Measurements from ENCODE around the gene RELT.

Gene RELT

GRCh38 chr11:73374151-73374550, 2.0 kb upstream of the RELT start:
- H3K9ac ChIP-seq (ENCODE audit: low read length in 5 of 5) = no peak overlapping the region
- no peaks in the 10 kb centered on the region for H3K9me3 ChIP-seq (ENCODE audit: control insufficient read depth in 5 of 5, low read length in 5 of 5)
- H3K4me1 ChIP-seq (ENCODE audit: control insufficient read depth in 5 of 5, insufficient read depth in 5 of 5, low read length in 5 of 5) = peaks cover 0 to 39% (median 25%) of the 10 kb centered on the region in 5 donors
- no peaks in the 10 kb centered on the region for H3K27me3 ChIP-seq (ENCODE audit: control insufficient read depth in 5 of 5, insufficient read depth in 4 of 5, low read length in 5 of 5)
- H3K4me3 ChIP-seq (ENCODE audit: low read depth in 1 of 5, low read length in 5 of 5) = no peak overlapping the region
- no peaks in the 10 kb centered on the region for H3K36me3 ChIP-seq (ENCODE audit: control insufficient read depth in 5 of 5, insufficient read depth in 5 of 5, low read length in 5 of 5)
- no peak overlapping the region for H3K27ac ChIP-seq (ENCODE audit: low read depth, low read length)

- Histone ChIP-seq H3K36me3 (ENCODE audit: control insufficient read depth in 5 of 5, insufficient read depth in 5 of 5, low read length in 5 of 5) (no peaks in the 10 kb centered on the region), H3K4me1 (ENCODE audit: control insufficient read depth in 5 of 5, insufficient read depth in 5 of 5, low read length in 5 of 5) (peaks cover 2 to 54% (median 29%) of the 10 kb centered on the region in 5 donors), H3K9me3 (ENCODE audit: control insufficient read depth in 5 of 5, low read length in 5 of 5) (no peaks in the 10 kb centered on the region), H3K27ac (ENCODE audit: low read depth, low read length) (no peak overlapping the region), H3K4me3 (ENCODE audit: low read depth in 1 of 5, low read length in 5 of 5) (peak overlapping the region in 4 of 5 donors; percentile 46 to 80 (median 75)), H3K27me3 (ENCODE audit: control insufficient read depth in 5 of 5, insufficient read depth in 4 of 5, low read length in 5 of 5) (no peaks in the 10 kb centered on the region), H3K9ac (ENCODE audit: low read length in 5 of 5) (peak overlapping the region in 4 of 5 donors; percentile 1 to 57 (median 41))
Measured at GRCh38 chr11:73375830-73376159, 404 bp upstream of the RELT start.

- Histone ChIP-seq H3K4me1 (ENCODE audit: control insufficient read depth in 5 of 5, insufficient read depth in 5 of 5, low read length in 5 of 5) (peaks cover 2 to 66% (median 35%) of the 10 kb centered on the region in 5 donors), H3K4me3 (ENCODE audit: low read depth in 1 of 5, low read length in 5 of 5) (peak overlapping the region; percentile 60 to 80 (median 73)), H3K27ac (ENCODE audit: low read depth, low read length) (peak overlapping the region; percentile 30), H3K27me3 (ENCODE audit: control insufficient read depth in 5 of 5, insufficient read depth in 4 of 5, low read length in 5 of 5) (no peaks in the 10 kb centered on the region), H3K9ac (ENCODE audit: low read length in 5 of 5) (peak overlapping the region in 4 of 5 donors; percentile 62 to 75 (median 73)), H3K36me3 (ENCODE audit: control insufficient read depth in 5 of 5, insufficient read depth in 5 of 5, low read length in 5 of 5) (no peaks in the 10 kb centered on the region), H3K9me3 (ENCODE audit: control insufficient read depth in 5 of 5, low read length in 5 of 5) (no peaks in the 10 kb centered on the region)
Measured at GRCh38 chr11:73376803-73377629, 817 bp downstream of the RELT start.

GRCh38 chr11:73379189-73379880, 3.1 kb downstream of the RELT start:
- no peaks in the 10 kb centered on the region for H3K36me3 ChIP-seq (ENCODE audit: control insufficient read depth in 5 of 5, insufficient read depth in 5 of 5, low read length in 5 of 5)
- no peak overlapping the region for H3K9ac ChIP-seq (ENCODE audit: low read length in 5 of 5)
- no peak overlapping the region for H3K27ac ChIP-seq (ENCODE audit: low read depth, low read length)
- no peaks in the 10 kb centered on the region for H3K27me3 ChIP-seq (ENCODE audit: control insufficient read depth in 5 of 5, insufficient read depth in 4 of 5, low read length in 5 of 5)
- H3K4me1 ChIP-seq (ENCODE audit: control insufficient read depth in 5 of 5, insufficient read depth in 5 of 5, low read length in 5 of 5) = peaks cover 4 to 81% (median 50%) of the 10 kb centered on the region in 5 donors
- H3K4me3 ChIP-seq (ENCODE audit: low read depth in 1 of 5, low read length in 5 of 5) = no peak overlapping the region
- no peaks in the 10 kb centered on the region for H3K9me3 ChIP-seq (ENCODE audit: control insufficient read depth in 5 of 5, low read length in 5 of 5)

- H3K9ac ChIP-seq (ENCODE audit: low read length in 5 of 5) = no peak overlapping the region
- peaks cover 4 to 91% (median 52%) of the 10 kb centered on the region in 5 donors for H3K4me1 ChIP-seq (ENCODE audit: control insufficient read depth in 5 of 5, insufficient read depth in 5 of 5, low read length in 5 of 5)
- no peak overlapping the region for H3K27ac ChIP-seq (ENCODE audit: low read depth, low read length)
- no peak overlapping the region for H3K4me3 ChIP-seq (ENCODE audit: low read depth in 1 of 5, low read length in 5 of 5)
- no peaks in the 10 kb centered on the region for H3K36me3 ChIP-seq (ENCODE audit: control insufficient read depth in 5 of 5, insufficient read depth in 5 of 5, low read length in 5 of 5)
- no peaks in the 10 kb centered on the region for H3K9me3 ChIP-seq (ENCODE audit: control insufficient read depth in 5 of 5, low read length in 5 of 5)
- no peaks in the 10 kb centered on the region for H3K27me3 ChIP-seq (ENCODE audit: control insufficient read depth in 5 of 5, insufficient read depth in 4 of 5, low read length in 5 of 5)
Measured at GRCh38 chr11:73380331-73380730, 4.1 kb downstream of the RELT start.

DNA sequence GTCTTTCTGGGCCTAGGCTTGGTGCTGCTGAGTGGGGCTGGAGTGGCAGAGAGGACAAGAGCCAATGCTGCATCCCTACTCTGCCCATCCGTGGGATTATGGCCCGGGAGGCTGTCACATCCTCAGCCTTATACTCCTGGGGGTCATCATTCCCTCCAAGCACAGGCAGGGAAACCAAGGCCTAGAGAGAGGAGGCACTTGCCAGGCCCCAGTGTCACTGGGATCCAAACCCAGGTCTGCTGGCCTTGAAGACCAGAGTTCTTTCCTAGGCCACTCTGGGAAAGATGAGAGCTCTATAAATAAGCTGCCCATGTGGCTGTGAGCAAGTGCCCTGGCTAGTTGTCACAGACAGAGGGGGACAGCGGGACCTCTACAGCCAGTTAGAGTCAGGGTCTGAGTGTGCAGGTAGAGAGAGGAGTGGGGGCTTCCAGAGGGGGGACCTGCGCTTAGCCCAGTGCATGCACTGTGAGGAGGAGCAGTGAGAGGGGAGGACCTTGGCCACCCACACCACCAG, 4.8 kb downstream of the RELT start:
- Histone ChIP-seq H3K36me3 (ENCODE audit: control insufficient read depth in 5 of 5, insufficient read depth in 5 of 5, low read length in 5 of 5) (no peaks in the 10 kb centered on the region), H3K4me3 (ENCODE audit: low read depth in 1 of 5, low read length in 5 of 5) (no peak overlapping the region), H3K9ac (ENCODE audit: low read length in 5 of 5) (no peak overlapping the region), H3K9me3 (ENCODE audit: control insufficient read depth in 5 of 5, low read length in 5 of 5) (no peaks in the 10 kb centered on the region), H3K27me3 (ENCODE audit: control insufficient read depth in 5 of 5, insufficient read depth in 4 of 5, low read length in 5 of 5) (no peaks in the 10 kb centered on the region), H3K4me1 (ENCODE audit: control insufficient read depth in 5 of 5, insufficient read depth in 5 of 5, low read length in 5 of 5) (peaks cover 4 to 93% (median 51%) of the 10 kb centered on the region in 5 donors), H3K27ac (ENCODE audit: low read depth, low read length) (no peak overlapping the region)

DNA sequence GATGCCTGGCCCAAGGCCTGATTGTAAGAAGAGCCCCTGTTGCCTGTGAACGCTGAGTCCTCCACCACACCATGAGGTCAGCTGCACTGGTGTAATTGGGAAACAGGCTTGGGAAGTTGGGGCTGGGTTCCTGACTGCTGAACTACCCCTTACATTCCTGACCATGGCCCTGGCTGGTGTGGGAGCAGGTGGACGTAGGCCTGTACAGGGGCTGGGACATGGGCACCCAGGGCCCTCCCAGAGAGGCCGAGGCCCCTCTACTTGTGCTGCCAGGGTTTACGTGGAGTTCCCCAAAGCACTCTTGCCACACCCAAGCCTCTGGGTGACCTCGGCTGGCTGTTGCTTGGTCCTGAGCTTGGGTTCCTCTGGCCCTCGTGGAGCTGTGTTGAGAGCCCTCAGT, 5.4 kb downstream of the RELT start:
- no peak overlapping the region for H3K27ac ChIP-seq (ENCODE audit: low read depth, low read length)
- no peak overlapping the region for H3K4me3 ChIP-seq (ENCODE audit: low read depth in 1 of 5, low read length in 5 of 5)
- no peaks in the 10 kb centered on the region for H3K36me3 ChIP-seq (ENCODE audit: control insufficient read depth in 5 of 5, insufficient read depth in 5 of 5, low read length in 5 of 5)
- H3K4me1 ChIP-seq (ENCODE audit: control insufficient read depth in 5 of 5, insufficient read depth in 5 of 5, low read length in 5 of 5) = peaks cover 4 to 98% (median 55%) of the 10 kb centered on the region in 5 donors
- H3K27me3 ChIP-seq (ENCODE audit: control insufficient read depth in 5 of 5, insufficient read depth in 4 of 5, low read length in 5 of 5) = no peaks in the 10 kb centered on the region
- no peak overlapping the region for H3K9ac ChIP-seq (ENCODE audit: low read length in 5 of 5)
- H3K9me3 ChIP-seq (ENCODE audit: control insufficient read depth in 5 of 5, low read length in 5 of 5) = no peaks in the 10 kb centered on the region

DNA sequence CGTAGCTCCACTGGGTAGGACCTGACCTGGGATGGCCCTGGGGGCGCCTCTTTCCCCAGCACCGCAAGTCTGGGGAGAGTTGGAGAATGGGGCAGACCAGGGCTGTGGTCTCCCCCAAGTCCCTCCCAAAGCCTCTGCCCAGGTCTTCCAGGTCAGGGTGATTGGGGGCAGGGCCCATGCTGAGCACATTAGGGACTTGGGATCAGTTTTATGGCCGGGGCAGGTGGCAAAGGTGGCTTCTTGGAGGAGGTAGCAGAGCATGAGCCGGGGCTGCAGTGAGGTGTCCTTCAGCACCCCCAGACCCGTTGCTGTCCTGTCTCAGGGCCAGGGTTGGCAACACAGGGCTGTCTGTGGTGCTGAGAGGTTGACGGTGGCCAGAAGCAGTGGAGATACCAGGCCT, 6.0 kb downstream of the RELT start:
- H3K4me3 ChIP-seq (ENCODE audit: low read depth in 1 of 5, low read length in 5 of 5) = no peak overlapping the region
- H3K27me3 ChIP-seq (ENCODE audit: control insufficient read depth in 5 of 5, insufficient read depth in 4 of 5, low read length in 5 of 5) = no peaks in the 10 kb centered on the region
- H3K4me1 ChIP-seq (ENCODE audit: control insufficient read depth in 5 of 5, insufficient read depth in 5 of 5, low read length in 5 of 5) = peaks cover 4 to 98% (median 52%) of the 10 kb centered on the region in 5 donors
- no peak overlapping the region for H3K27ac ChIP-seq (ENCODE audit: low read depth, low read length)
- H3K36me3 ChIP-seq (ENCODE audit: control insufficient read depth in 5 of 5, insufficient read depth in 5 of 5, low read length in 5 of 5) = no peaks in the 10 kb centered on the region
- no peak overlapping the region for H3K9ac ChIP-seq (ENCODE audit: low read length in 5 of 5)
- no peaks in the 10 kb centered on the region for H3K9me3 ChIP-seq (ENCODE audit: control insufficient read depth in 5 of 5, low read length in 5 of 5)

- Histone ChIP-seq H3K9ac (ENCODE audit: low read length in 5 of 5) (no peak overlapping the region), H3K36me3 (ENCODE audit: control insufficient read depth in 5 of 5, insufficient read depth in 5 of 5, low read length in 5 of 5) (no peaks in the 10 kb centered on the region), H3K9me3 (ENCODE audit: control insufficient read depth in 5 of 5, low read length in 5 of 5) (no peaks in the 10 kb centered on the region), H3K27me3 (ENCODE audit: control insufficient read depth in 5 of 5, insufficient read depth in 4 of 5, low read length in 5 of 5) (no peaks in the 10 kb centered on the region), H3K4me1 (ENCODE audit: control insufficient read depth in 5 of 5, insufficient read depth in 5 of 5, low read length in 5 of 5) (peaks cover 4 to 98% (median 55%) of the 10 kb centered on the region in 5 donors), H3K4me3 (ENCODE audit: low read depth in 1 of 5, low read length in 5 of 5) (no peak overlapping the region), H3K27ac (ENCODE audit: low read depth, low read length) (no peak overlapping the region)
Measured at GRCh38 chr11:73382747-73383146, 6.5 kb downstream of the RELT start.
